Stimulated activated naive CD4-positive, alpha-beta T cell (primary cell): ENCODE results near the gene BRSK2.
"Not testable (repeated sequence)": the region's sequence is repeated elsewhere in the genome, so short reads cannot be mapped to it uniquely, and the experiment has no call there.

Experiments
- DNase-seq, 6 experiments: peaks; one replicate each; lab custom pipeline; 2025; lab: John Stamatoyannopoulos, UW

BRSK2 gene

DNA sequence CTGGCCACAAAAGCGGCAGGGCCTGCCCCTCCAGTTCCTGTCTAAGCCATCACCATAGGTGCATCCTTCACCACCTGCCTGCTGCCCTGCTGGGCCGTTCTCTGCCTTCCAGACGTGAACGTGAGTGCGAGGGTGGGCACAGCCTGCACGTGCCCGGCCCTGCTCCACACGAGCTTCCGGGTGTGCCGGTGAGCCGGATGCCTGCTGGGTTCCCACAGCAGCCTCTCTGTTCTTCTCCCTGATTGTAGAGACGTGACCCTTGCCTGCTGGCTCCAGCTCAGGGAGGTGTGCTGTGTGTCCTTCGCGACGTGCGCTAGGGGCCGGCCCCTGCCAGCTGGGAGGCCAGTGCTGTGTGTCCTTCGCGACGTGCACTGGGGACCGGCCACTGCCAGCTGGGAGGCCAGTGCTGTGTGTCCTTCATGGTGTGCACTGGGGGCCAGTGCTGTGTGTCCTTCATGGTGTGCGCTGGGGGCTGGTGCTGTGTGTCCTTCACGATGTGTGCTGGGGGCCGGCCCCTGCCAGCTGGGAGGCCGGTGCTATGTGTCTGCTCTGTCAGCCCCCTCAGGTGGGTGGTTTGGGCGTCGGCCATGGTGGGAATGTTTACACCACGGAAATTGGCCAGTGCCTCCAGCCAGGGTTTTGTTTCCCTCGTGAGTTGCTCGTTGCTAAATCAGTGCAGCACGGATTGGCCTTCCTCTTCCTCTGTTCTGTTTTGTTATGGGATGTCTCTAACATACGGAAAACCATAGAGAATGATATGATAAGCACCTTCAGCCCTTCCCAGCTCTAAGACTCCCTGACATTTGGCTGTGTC, 35.4 kb upstream of the BRSK2 start:
- DNase-seq = no peak

DNA sequence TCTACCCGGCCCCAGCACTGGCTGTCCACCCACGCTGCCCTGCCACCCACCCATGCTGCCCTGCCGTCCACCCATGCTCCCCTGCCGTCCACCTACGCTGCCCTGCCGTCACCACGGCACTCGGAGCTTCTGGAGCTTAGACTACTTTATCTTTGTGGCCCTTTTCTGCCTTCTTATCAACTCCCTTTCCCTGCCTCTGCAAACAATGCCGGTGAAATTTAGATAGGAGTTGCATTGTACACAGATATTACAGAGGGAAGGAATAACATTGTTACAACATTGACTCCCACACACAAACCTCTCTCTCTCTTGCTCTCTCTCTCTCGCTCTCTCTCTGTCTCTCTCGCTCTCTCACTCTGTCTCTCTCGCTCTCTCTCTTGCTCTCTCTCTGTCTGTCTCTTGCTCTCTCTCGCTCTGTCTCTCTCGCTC, 33.7 kb upstream of the BRSK2 start:
- no peak for DNase-seq

DNA sequence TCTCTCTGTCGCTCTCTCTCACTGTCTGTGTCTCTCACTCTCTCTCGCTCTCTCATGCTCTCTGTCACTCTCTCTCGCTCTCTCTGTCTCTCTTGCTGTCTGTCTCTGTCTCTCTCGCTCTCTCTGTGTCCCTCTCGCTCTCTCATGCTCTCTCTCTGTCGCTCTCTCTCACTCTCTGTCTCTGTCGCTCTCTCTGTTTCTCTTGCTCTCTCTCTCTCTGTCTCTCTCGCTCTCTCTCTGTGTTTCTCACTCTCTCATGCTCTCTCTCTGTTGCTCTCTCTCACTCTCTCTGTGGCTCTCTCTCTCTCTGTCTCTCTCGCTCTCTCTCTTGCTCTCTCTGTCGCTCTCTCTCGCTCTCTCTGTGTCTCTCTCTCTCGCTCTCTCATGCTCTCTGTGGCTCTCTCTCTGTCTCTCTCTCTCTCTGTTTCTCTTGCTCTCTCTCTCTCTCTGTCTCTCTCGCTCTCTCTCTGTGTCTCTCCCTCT, 33.2 kb upstream of the BRSK2 start:
- no peak for DNase-seq

DNA sequence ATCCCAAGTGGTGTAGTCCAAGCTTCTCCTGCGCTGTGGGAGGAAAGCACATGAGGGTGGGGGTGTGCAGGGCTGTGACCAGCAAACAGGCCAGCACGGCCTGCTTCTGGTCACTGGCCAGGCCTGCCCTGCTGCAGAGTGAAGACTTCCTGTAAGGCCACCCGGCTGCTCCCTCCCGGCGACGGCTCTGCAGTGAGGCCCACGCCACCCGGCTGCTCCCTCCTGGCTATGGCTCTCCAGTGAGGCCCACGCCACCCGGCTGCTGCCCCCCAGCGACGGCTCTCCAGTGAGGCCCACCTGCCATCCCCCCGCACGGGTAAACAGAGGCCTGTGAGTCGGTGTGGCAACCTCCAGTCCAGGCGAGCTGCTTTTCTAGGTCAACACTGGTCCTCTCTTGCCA, 31.4 kb upstream of the BRSK2 start:
- no peak for DNase-seq

DNA sequence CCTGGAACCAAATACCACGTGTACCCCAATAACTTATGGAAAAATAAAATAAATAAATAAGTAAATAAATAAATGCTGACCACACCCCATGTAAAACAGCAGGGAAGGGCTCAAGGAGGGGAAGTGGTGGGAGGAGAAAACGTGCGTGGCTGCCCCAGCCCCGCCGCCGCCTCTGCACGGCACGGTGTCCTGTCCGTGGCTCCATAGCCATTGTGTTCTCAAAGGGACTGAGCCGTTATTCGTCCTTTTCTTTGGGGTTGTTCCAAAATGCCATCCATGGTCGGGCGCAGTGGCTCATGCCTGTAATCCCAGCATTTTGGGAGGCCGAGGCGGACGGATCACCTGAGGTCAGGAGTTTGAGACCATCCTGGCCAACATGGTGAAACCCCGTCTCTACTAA, 30.8 kb upstream of the BRSK2 start:
- not testable (repeated sequence) for DNase-seq

GRCh38 chr11:1359556-1359955, 30.2 kb upstream of the BRSK2 start:
- DNase-seq = no peak

GRCh38 chr11:1360181-1360834, 29.4 kb upstream of the BRSK2 start:
- DNase-seq = no peak

- no peak for DNase-seq
These were observed 28.8 kb upstream of the BRSK2 start for GRCh38 chr11:1360835-1361357.

- no peak for DNase-seq
These were observed 27.9 kb upstream of the BRSK2 start for GRCh38 chr11:1361882-1362281.

- DNase-seq = no peak
These were observed 22.0 kb upstream of the BRSK2 start for GRCh38 chr11:1367721-1368120.

- DNase-seq = no peak
These were observed 21.5 kb upstream of the BRSK2 start for GRCh38 chr11:1368216-1368615.

GRCh38 chr11:1368966-1369365, 20.8 kb upstream of the BRSK2 start:
- DNase-seq = no peak

DNA sequence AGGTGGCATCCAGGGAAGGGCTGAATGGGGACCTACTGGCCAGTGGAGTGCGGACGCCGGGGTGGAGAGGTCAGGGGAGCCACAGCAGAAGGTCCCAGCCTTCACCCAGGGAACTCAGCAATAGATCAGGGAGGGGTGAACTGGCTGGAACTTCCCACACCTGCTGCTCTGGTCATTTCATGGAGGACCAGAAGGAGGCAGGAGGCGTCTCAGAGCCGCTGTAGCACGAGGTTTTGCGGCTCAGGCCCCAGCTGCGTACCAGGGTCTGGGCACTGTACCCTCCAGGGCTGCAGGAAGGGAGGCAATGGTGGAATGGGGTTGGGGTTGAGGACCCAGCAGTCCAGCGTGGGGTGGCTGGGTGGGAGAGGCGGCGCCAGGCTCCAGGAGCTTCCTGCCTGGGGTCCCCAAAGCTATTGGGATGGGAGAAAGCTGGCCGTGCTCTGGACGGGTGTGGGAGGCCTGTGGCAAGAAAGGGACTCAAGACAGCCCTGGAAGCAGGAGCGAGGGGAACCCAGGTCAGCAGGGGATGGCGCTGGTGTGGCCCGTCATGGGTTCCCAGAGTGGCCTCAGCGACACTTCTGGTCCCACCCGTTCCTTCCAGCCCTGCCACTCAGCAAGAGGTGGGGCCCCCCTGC, 20.2 kb upstream of the BRSK2 start:
- no peak for DNase-seq

- no peak for DNase-seq
These were observed 19.3 kb upstream of the BRSK2 start for GRCh38 chr11:1370186-1371025.

DNA sequence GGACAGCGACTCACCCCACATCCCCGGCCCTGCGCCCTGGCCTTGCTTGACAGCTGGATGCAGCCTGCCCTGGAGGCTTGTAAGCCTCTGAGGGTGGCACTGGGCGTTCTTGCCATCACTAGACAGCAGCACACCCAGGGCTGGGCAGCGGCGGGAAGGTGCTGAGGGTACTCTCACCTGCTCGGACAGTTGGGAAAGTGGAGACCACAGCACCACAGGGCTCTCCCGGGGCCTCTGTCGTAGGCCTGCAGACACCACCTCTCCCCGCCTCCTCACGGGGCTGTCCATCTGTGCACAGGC, 18.8 kb upstream of the BRSK2 start:
- no peak for DNase-seq

DNA sequence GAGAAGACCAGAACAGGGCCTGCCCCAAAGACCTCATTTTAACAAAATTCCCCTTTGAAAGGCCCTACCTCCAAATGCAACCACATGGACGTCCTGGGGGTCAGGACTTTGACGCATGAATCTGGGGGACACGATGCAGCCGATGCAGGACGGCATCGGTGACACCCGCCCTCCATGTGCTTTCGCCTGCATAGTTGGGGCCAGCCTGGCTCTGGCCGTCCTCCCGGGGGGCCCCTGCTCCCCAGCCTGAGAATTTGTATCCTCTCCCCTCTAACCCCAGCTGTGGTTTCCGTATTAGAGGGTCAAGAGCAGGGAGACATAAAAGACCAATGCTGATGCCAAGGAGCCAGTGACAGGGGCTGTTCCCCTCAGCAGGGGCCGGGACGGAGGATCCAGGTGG, 18.4 kb upstream of the BRSK2 start:
- DNase-seq = no peak

GRCh38 chr11:1371836-1372465, 17.8 kb upstream of the BRSK2 start:
- DNase-seq = no peak

DNA sequence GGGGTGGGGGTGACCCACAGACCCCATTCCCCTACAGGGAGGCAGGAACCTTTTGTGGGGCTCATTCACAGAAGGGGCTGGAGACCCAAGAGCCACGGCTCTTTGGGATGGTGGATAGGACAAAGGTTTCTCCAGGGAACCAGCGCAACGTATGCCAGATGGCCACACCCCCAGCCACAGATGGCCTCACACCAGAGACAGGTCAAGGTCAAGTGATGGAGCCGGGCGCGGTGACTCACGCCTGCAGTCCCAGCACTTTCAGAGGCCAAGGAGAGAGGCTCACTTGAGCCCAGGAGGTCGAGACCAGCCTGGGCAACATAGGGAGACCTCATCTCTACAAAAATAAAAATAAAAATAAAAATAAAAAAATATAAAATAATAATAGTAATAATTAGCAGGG, 17.1 kb upstream of the BRSK2 start:
- no peak for DNase-seq

DNA sequence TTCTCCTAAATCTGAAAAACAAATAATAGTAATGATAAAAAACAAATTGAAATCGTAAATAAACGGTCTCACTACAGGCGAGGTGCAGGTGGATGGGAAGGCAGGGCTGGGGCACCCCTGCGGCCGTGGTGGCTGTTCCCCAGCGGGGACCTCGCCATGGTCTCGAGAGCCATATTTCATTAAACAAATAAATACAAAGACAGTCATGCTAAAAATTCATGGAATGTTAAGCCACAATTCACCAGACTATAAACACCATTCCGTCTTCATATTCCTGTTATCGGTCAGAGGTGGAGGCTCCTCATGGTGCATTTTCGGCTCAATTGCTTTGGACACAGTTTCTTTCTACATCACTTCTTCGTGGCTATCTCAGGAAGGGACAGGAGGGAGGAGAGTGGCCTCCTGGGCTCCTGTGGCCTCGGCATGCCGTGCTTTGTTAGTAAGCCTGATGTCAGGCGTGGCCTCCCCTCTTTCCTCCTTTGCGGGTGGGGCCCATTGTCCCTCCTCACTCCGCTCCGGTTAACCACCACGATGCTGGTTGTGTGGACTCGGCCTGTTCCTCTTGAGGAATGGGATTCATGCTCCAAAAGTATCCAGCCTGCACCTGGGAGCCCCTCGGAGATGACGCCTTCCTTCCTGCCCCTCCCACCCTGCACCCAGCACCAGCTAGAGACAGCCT, 16.1 kb upstream of the BRSK2 start:
- DNase-seq = no peak

DNA sequence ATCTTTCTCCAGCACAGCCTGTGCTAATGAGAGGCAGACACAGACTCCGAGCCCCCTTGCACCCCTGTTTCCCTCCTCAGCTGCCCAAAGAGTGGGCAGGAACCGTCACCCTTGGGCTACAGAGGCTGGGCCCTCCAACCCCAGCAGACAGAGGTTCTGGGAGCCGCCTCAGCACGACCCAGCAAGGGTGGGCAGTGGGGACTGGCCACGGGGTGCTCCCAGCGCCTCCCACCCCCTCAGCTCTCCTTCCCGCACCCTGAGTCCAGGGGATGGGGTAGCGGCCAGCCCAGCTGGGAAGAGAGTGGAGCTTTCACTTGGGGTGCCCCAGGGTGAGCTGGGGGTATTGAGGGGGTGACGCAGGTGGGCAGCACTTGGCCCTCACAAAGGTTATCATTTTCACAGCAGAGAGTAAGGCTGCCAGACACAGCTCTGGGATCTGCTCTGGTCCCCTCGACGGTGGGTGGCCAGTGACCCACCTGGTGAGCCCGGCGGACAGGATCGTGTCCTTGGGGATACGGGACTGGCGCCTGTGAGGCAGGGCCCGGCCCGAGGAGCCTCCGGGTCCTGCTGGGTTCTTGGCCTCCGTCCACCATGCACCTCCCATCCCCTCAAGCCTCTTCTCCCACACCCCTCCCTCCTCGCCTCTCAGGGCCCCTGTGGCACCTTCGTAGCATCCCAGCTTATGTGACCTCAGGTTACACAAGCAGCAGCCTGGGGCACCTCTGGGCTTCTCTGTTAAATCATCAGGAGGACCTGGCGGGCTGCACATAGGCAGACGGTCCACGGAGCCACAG, 14.4 kb upstream of the BRSK2 start:
- DNase-seq = no peak
